HG03342 (cell line): ENCODE measurements around the gene MAP3K7CL.

Experiments
- ATAC-seq: cut with Tn5 transposase; IDR thresholded peaks from one replicate; pipeline ENCODE4 v1.9.1; 2021; ENCODE audit warnings: mild to moderate bottlenecking, moderate library complexity; ENCODE audit not compliant: unreplicated experiment

Gene MAP3K7CL, protein sequence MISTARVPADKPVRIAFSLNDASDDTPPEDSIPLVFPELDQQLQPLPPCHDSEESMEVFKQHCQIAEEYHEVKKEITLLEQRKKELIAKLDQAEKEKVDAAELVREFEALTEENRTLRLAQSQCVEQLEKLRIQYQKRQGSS

DNA sequence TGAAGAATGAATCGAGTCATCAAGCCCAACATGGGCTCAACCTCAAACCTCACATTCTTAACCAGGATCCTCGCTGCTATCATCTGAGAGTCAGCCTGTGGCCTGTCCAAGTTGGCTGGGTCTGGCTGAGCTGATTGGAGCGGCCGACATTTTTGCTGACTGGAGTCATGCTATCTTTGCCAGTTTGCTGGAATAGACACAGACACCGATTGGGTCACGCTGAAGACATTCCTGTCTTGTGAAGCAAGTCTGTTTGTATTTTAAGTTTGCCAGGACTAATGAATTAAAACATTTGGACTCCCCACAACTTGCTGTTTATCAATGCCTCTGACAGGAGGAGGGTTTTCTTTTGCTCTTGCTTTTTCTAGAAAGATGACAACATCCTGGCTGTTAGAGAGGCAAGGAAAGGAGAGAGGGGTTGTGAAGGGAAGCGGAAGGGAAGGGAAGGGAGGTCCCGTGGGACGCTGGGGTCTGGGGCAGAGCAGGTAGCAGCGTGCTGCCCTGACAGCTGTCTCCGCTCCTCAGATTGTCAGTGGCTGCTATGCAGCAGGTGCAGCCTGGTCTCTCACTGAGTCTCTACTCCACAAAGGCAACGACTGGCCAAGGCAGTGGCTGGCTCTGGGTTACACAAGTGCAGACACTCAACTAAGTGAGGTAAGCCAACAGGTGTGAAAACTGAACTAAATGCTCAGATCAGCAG is at the start of gene MAP3K7CL:
MAP3K7CL (plus strand) TSS at position 375 of the 700 bp plus-strand sequence. CDS start 2,701 bp downstream, outside the sequence.
- peak; percentile 46 for ATAC-seq

DNA sequence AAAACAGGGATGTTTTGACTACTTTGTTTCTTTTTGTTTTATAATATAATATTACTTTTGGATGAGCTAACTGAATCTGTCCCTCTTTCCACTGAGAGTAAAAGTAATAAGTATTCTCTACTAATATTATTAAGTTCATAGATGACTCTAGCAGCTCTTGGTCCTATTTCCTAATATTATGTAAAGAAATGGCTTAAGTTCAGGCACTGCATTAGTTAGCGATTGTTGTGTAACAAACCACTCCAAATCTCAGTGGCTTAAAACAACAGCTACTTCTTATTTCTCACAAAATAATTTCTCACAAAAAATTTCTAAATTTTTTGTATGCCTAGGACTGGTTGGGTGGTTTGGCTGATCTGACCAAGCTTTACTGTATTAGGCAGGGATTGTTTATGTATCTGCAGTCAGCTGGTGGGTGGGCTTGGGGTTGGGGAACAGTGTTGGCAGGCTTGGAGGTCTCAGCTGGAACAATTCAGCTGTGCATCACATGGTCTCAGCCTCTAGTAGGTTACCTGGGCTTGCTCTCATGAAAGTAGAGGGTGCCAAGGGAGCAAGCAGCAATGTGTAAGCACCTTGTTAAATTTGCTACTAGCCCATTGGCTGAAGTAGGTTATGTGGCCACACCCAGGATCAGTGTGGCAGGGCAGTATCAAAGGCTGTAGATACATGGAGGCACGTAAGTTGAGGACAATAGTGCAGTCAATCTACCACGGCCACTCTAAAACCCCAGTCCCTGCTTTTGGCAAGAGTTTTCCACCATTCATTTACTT is 48.2 kb upstream of the MAP3K7CL start:
- ATAC-seq, result no peak

DNA sequence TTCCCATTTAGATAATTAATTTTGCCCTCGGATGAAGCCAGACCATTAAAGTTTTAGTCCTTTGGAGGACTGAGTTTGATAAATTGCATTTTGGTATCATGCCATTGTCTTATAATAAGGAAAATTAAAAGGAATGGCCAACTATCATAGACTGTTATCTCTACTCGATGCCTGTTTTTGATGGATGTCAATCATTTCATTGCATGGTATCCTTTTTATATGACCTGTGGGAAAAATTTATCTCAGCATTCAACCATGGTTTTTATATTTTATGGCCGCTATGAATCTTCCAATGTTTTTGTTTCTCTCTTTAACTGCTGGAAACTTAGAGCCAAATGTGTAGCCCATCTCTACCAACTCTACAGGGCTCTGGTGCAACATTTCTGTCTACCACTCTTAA is 47.1 kb upstream of the MAP3K7CL start:
- no peak for ATAC-seq

DNA sequence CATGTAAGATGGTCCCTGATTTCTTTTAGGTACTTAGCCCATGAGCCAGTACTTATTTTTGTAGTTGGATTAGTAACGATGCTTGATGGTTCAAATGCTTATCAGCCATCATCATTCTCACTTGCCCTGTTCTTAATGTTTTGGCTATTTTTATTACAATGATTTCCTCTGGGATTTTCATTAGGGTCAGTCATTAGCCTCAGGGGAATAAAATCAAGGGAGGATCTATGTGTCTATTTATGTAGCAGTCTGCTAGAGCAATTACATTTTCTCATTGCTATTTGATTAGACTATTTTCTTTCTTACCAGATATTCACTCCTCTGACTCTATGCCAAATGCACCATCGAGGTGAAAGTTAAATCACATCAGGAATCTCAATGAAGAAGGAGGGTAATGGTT is 46.1 kb upstream of the MAP3K7CL start:
- no peak for ATAC-seq

DNA sequence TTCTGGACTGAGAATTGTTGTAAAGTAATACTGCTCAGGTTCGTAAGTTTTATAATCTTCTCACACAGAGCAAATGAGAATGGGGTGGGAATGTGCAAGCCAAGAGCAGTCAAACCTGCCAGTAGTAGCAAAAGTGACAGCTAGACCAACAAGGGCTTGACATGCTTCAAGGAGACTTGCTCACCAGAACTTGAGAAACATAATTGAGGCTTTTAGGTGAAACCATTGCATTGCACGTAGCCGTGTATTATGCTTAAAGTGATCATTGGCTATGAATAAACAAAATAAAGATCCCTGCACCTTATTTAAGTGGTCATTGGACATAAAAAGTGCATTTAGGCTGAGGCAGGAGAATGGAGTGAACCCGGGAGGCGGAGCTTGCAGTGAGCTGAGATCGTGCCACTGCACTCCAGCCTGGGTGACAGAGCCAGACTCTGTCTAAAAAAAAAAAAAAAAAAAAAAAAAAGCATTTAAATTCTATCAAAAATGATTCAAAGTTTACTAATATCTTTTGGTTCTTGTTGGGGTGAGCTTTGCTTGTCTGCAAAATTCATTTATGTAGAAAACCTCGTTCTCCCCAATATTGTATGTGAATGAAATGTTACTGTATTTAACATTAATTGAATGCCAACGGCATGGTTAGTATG is 45.2 kb upstream of the MAP3K7CL start:
- ATAC-seq, result no peak

DNA sequence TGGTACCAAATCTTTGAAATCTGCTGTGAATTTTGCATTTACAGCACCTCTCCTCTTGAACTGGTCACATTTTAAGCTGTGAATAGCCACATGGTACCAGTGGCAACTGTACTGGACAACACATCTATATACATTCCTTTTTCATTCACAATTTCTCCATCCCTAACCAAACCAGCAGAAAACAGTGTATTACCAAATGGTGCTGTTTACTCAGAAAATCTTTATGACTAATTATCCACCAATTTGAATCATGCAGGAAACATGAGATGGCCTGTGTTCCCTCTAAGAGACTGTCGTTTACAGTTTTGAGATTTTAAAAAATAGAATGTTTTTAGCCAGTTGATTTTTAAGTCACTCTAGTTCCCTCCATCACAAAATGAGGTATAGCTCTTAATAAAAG is 39.4 kb upstream of the MAP3K7CL start:
- no peak for ATAC-seq

DNA sequence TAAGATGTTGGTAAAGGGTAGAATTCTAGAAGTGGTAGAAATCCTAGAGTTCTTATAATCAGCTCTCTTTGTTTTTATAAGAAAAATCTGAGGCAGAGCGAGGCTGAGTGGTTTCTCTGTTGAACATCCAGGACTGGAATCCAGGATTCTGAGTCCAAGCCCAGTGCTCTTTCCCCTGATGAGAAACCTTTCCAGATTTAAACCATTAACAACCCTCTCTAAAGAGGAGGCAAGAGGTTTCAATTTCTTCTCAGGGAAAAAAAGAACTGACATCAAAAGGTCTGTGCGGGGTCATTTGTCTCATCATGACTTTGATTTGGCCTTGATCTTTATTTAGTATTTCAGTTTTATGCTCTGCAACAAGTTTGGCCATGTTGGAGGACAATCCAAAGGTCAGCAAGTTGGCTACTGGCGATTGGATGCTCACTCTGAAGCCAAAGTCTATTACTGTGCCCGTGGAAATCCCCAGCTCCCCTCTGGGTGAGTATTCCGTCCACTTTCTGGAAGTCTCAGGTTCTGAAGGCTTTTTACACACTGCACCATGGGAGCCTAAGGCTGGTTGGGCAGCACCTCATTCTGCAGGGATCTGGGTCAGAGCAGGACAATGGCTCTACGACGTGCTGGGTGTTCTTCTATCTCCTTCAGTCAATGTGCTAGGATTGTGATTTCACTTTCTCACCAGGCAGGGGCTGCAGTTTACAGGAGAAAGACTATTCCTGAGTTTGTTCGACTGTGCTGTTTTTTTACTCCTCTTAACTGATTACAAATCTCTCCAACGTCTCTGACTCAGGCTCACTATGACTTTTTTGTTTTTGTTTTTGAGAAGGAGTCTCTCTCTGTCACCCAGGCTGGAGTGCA is 38.1 kb upstream of the MAP3K7CL start:
- ATAC-seq, result no peak

DNA sequence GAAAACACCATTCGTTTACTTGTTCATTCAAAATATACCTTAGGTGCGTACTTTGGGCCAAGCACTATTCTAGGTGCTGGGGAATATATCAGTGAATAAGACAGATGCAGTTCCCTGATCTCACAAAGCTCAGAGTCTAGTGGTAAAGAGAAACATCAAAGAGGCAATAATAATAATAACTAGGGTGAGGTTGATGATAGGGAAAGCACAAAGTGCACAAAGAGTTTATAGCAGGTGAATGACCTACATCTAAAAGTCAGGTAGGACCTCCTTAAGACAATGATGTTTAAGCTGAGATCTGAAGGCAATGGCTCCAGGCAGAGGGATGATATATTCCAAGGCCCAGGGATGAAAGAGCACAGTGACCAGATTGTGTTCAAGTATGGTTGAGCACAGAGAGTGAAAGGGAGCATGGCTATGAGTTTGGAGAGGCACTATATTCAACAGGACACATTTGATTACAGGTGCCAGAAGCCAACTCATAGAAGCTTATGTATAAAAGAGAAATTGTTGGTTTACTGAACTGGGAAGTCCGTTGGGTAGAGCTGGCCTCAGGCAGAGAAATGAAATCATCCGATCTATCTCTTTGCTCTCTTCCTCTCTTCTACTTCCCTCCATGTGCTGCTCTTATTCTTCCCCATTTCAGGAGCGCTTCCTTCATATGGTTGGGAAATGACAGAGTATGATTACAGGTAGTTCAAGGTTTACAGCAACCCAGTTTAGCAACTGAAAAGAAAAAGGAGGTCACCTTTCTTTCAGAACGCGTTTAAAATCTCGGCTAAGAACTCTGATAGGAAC is 34.0 kb upstream of the MAP3K7CL start:
- ATAC-seq, result no peak

DNA sequence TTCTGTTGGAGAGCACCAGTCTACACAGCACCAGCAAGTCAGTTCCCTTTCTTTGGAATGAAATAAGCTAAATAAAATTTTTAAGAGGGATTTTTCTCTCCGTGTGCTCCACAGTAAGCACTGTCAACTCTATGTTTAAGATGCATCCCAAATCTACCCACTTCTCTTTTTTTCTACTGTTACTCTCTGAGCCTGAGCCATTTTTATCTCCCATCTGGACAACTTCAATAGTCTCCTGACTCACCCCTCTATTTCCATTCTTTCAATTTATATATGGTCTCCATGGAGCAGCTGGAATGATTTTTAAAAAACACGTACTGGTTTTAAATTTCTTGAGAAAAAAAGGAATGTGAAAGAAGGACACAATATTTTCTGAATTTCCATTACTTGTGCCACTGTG is 32.3 kb upstream of the MAP3K7CL start:
- ATAC-seq, result no peak

DNA sequence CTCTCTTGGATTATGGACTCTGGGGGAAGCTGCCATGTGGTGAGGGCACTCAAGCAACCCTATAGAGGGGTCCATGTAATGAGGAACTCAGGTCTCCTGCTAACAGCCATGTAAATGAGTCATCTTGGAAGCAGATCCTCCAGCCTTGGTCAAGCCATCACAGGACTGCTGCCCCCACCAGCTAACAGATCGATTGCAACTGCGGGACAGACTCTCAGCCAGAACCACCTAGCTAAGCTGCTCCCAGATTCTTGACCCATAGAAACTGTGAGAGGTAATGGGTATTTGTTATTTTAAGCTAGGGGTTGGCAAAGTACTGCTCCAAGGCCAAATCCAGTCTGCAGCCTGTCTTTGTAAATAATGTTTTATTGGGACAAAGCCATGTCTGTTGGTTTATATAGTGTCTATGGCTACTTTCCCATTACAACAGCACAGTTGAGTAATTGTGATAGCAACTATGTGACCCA is 27.6 kb upstream of the MAP3K7CL start:
- ATAC-seq, result no peak

DNA sequence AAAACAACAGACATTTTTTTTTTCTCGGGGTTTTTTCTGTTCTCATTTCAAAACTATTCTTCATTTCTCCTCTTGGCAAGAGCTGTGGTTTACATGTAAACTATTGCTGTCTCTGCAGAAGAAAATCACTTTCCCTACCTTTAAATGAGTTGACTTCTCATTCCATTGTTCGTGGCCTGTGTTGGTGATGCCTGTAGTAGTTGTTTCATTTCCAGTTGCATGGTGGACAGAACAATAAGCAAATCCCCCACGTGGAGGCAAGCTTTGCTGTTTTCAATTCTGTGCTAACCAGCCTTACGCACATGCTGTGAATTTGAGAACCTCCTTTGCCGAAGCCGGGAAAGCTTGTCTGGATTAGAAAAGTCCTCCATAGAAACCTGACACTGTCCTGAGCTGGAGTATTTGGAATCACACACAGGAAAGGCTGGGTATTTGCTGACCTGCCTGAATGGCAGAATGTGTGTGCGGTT is 26.2 kb upstream of the MAP3K7CL start:
- ATAC-seq, result no peak

DNA sequence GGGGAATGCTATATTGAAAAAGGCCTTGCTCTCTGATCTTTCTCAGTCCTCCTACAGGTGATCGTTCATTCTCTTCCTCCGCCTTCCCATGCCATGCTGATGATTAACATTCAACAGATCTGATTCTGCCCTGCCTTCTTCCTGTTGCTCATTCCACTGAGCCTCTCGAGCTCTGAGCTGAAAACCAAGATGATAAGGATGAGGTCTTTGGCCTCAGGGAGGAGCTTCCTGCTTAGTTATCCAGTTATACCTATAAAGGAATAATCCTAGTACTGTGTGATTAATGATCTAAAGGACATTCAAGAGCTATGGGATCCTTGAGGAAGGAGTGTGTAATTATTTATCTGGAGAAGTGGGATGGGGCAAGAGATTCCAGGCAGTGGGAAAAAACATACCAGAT is 25.2 kb upstream of the MAP3K7CL start:
- no peak for ATAC-seq

DNA sequence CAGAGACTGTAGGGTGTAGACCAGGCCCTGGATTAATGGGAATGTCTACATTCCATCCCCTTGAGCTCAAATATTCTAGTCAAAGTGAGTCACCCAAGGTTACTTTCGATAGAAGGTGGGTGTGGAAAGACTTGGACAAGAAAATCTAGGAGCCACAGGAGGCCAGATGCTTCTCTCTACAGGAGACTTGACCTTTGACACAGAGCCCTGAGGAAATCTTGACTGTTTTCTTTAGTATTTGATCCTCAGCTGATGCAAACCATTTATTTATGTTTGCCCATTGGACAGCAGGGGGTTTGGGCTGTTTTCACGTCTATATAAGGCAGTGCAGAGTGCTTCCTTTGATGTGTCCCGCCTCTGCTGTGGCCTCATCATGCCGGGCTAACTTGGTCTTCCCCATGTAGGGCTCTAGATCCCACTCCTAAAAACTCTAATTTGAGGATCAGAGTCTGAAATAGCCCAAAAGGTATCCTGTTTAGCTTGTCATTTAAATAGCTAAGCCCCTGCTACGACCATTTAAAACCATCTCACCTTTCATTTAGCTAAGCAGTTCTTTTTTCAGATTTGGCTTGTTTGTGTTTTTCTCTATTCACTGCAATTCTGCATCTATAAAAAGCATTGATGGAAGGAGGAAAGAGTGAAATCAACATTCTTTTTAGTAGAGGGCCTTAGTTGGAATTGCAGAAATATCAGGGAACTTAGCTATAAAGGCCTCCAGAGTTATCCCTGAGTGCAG is 15.5 kb upstream of the MAP3K7CL start:
- ATAC-seq, result no peak

DNA sequence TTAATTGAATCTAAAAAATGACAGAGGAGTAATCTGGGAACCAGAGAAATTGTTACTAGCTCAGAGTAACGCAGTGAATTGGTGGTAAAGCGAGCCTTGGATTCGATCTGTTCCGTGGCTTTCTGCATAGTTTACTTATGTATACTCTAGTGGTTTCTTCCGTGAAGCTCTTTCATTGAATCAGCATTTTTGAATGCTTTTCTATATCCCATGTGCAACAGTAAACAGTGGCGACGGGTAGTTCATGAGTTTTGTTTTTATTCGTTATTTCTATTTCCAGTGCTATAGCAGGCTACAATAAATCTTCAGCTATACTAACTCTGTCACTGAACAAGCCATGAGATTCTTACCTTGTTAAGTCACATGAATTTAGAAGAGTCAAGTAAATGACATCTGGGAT is 14.5 kb upstream of the MAP3K7CL start:
- ATAC-seq, result no peak

DNA sequence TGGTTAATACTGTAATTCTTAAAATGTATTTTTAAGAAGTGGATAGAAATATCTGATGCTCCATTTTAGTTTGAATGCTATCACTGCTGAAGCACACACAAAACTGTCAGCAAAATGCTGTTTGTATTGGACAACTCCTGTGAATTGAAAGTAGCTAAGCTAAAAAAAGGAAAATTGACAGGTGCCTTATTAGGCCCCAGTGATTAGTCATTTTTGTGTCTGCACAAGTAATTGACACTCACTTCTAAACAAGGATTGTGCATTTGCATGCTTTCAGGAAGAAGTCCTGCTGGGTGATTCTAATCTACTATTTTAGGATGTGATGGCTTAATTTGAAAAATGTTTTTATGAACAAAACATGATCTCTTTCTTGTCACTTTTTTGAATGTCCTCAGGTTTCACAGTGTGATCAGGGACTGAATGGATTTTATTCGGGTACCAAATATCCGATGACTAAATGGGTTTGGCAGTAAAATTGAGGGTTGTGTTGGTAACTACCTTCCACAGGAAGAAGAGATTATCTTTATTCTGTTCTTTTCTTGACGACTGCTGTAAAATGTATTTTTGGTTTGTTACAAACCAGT is 13.0 kb upstream of the MAP3K7CL start:
- ATAC-seq, result no peak

DNA sequence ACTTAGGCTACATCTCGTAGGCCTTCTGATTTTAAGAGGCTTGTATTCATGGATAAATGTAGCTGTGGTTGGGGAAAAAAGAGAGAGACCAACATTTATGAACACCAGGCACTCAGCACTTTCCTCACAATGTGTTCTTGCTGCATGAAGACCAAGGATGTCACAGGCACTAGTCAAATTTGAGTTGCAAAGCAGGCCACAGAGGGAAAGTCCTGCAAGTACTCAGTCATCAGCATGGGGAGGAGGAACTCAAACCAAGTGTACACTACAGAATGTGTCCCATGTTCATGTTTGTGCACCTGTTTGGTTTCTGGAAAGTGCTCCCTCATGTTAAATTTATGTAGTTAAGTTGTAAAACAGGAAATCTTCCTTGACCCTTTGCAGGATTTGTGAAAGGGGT is 8.7 kb upstream of the MAP3K7CL start:
- peak; percentile 51 for ATAC-seq

DNA sequence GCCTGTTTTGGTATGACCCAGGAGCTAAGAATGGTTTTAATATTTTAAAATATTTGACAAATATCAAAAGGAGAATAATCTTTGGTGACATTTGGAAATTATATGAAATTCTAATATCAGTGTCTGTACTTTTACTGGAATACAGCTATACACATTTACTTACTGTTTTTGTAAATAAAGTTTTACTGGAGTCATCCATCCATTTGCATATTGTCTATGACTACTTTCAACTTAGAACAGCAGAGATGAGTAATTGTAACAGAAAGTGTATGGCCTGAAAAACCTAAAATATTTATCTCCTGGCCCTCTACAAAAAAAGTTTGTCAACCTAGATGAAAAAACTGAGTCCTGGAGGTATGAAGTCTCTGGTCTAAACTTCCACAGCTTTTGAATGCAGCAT is 5.8 kb upstream of the MAP3K7CL start:
- peak; percentile 19 for ATAC-seq

DNA sequence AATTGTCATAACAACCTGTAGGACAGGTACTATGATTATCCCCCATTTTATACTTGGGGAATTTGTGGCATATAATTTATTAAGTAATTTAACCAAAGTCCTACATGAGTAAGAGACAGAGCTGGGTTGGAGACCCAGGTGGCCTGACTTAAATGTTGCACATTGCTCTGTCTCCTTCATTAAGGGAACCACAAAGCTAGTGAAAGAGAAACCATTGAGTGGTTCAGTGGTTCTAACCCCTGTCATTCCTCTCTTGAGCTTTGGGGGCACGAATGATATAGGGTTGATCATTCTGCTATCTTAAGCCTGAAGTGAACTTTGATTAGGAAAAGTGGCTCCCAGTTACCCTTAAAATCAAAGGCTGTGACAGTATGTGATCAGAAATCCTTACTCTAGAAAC is 5.3 kb upstream of the MAP3K7CL start:
- peak; percentile 89 for ATAC-seq

DNA sequence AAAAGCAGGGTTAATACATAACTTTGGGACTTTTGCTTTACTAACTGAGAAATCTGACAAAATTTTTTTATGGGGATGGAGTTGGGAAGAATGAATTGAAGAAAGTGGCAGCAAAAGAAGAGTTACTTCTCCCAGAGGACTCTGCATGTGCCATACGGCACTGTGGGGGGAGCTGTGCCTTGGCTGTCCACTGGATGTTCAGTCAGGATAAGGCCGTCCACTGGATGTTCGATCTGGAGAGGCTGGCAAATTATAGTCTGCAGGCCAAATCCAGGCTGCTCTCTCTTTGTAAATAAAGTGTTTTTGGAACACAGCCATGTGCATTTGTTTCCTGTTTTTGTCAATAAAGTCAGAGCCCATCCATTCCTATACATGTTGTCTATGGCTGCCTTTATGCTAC is 4.5 kb upstream of the MAP3K7CL start:
- ATAC-seq, result no peak
